Suprapubic skin (tissue), 4 donors: ENCODE results near the gene POMGNT2. TPM values are rescaled to one million over a fixed set of nuclear protein-coding genes. Genes with fewer than 3 reads are reported as not detected.

Experiments
- DNase-seq, 2 donors: peaks; one replicate each; pipeline ENCODE4 v3.0.0-alpha.2; 2019; ENCODE audit warnings: low spot score in 2 of 2
- H3K27ac ChIP-seq: fragments of 200-600 bp; sonication (generic); one replicate; pipeline ENCODE4 v1.5.1; 2019
- H3K27me3 ChIP-seq: fragments of 200-600 bp; sonication (generic); one replicate; pipeline ENCODE4 v1.5.1; 2019
- H3K36me3 ChIP-seq: fragments of 200-600 bp; sonication (generic); one replicate; pipeline ENCODE4 v1.5.1; 2019
- H3K4me1 ChIP-seq: fragments of 200-600 bp; sonication (generic); one replicate; pipeline ENCODE4 v1.5.1; 2019
- H3K4me3 ChIP-seq: fragments of 200-600 bp; sonication (generic); one replicate; pipeline ENCODE4 v1.5.1; 2019; ENCODE audit warnings: mild to moderate bottlenecking
- H3K9me3 ChIP-seq: fragments of 200-600 bp; sonication (generic); one replicate; pipeline ENCODE4 v1.5.1; 2019
- EP300 ChIP-seq: sonication (generic); formaldehyde crosslinking; IDR thresholded peaks from one replicate; pipeline ENCODE4 v1.6.1; 2017; ENCODE audit warnings: antibody characterized with exemption
- POLR2A ChIP-seq, 2 donors: fragments of 450-650 bp; IDR thresholded peaks; one replicate each; pipeline ENCODE4 v1.6.1; 2017; ENCODE audit warnings: antibody characterized with exemption in 2 of 2, mild to moderate bottlenecking in 2 of 2, moderate library complexity in 2 of 2
- POLR2AphosphoS5 ChIP-seq, 3 donors: sonication (generic); formaldehyde crosslinking; IDR thresholded peaks; one replicate each; pipeline ENCODE4 v1.6.1; 2017; ENCODE audit warnings: antibody characterized with exemption in 3 of 3
- WGBS: methylation state at CpG from one replicate; pipeline ENCODE4 v1.1.5; 2018; 5-methylcytosine and 5-hydroxymethylcytosine counted together
- total RNA-seq, 4 donors: library from RNA; depleted of rRNA; stranded (reverse); fragments of >200 nt; gene quantifications; one replicate each; pipeline ENCODE4 v1.1.0, GENCODE V29; 2016
- TF ChIP-seq, protein P1 (sequence below), 2 donors: fragments of 200-600 bp in 1 of 2; fragments of 450-650 bp in 1 of 2; sonication (generic) in 1 of 2; IDR thresholded peaks; one replicate each; pipeline ENCODE4 v1.5.1; 2016 to 2019; ENCODE audit warnings: antibody characterized with exemption in 2 of 2, mild to moderate bottlenecking in 1 of 2, moderate library complexity in 1 of 2

POMGNT2 gene
- total RNA-seq, 4 donors from 2014 or later, result 15.8 to 29.9 (median 24.1) TPM

- H3K4me1 ChIP-seq, result peaks cover 5% of the 10 kb centered on the region
- no peaks in the 10 kb centered on the region for H3K36me3 ChIP-seq
- DNase-seq, result peak in 1 of 2 donors; percentile 49
- H3K4me3 ChIP-seq, result no peak overlapping the region
- WGBS, result 78% methylated on average over 4 of the region's 4 CpGs
- no peaks in the 10 kb centered on the region for H3K27me3 ChIP-seq
- no peak overlapping the region for H3K27ac ChIP-seq
- no peaks in the 10 kb centered on the region for H3K9me3 ChIP-seq
- TF ChIP-seq POLR2AphosphoS5 (IDR thresholded peaks at IDR 0.05), result no peak
Observed at GRCh38 chr3:43034200-43034599, 71.7 kb downstream of the POMGNT2 start.

DNA sequence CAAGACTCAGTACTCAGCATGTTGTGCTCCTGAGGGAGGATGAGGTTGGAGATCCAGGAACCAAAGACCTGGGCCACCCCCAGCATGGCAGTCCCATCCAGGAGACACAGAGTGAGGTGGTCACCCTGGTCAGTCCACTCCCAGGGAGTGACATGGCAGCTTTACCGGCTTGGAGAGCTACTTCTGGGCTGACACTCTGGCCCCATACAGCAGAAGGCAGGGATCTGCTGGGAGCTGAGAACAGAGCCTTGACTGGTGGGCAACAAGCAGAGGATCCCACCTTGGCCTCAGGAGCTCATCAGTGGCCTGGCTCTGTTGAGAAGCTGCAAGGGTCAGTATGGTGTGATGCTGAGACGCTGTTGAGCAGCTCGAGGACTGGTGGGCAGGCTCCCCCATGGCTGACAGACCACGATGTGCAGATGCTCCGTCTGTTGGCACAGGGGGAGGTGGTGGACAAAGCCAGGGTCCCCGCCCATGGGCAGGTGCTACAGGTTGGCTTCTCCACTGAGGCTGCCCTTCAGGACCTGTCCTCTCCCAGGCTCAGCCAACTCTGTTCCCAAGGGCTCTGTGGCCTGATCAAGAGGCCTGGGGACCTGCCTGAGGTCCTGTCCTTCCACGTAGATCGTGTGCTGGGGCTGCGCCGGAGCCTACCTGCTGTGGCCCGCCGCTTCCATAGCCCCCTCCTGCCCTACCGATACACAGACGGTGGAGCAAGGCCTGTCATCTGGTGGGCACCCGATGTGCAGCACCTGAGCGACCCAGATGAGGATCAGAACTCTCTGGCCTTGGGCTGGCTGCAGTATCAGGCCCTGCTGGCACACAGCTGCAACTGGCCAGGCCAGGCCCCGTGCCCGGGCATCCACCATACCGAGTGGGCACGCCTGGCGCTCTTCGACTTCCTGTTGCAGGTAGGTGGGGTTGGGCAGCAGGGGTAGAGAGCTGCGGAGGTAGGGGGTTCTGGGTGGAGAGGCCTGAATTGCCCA lies 72.9 kb downstream of the POMGNT2 start:
- Histone ChIP-seq H3K4me1 (peaks cover 5% of the 10 kb centered on the region), H3K27ac (no peak overlapping the region), H3K27me3 (no peaks in the 10 kb centered on the region), H3K9me3 (no peaks in the 10 kb centered on the region), H3K36me3 (no peaks in the 10 kb centered on the region), H3K4me3 (no peak overlapping the region)
- TF ChIP-seq, protein P1, sequence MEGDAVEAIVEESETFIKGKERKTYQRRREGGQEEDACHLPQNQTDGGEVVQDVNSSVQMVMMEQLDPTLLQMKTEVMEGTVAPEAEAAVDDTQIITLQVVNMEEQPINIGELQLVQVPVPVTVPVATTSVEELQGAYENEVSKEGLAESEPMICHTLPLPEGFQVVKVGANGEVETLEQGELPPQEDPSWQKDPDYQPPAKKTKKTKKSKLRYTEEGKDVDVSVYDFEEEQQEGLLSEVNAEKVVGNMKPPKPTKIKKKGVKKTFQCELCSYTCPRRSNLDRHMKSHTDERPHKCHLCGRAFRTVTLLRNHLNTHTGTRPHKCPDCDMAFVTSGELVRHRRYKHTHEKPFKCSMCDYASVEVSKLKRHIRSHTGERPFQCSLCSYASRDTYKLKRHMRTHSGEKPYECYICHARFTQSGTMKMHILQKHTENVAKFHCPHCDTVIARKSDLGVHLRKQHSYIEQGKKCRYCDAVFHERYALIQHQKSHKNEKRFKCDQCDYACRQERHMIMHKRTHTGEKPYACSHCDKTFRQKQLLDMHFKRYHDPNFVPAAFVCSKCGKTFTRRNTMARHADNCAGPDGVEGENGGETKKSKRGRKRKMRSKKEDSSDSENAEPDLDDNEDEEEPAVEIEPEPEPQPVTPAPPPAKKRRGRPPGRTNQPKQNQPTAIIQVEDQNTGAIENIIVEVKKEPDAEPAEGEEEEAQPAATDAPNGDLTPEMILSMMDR (IDR thresholded peaks at IDR 0.05), result no peak
- TF ChIP-seq POLR2A (IDR thresholded peaks at IDR 0.05) (no peak), POLR2AphosphoS5 (IDR thresholded peaks at IDR 0.05) (no peak), EP300 (no peak)
- peak in 1 of 2 donors; percentile 72 for DNase-seq
- 100% methylated on average over 2 of the region's 23 CpGs for WGBS

GRCh38 chr3:43031889-43032545 lies 73.9 kb downstream of the POMGNT2 start:
- Histone ChIP-seq H3K36me3 (no peaks in the 10 kb centered on the region), H3K27ac (no peak overlapping the region), H3K4me3 (no peak overlapping the region), H3K9me3 (no peaks in the 10 kb centered on the region), H3K4me1 (peaks cover 5% of the 10 kb centered on the region), H3K27me3 (no peaks in the 10 kb centered on the region)
- TF ChIP-seq POLR2AphosphoS5 (IDR thresholded peaks at IDR 0.05) (no peak), EP300 (no peak), POLR2A (IDR thresholded peaks at IDR 0.05) (no peak)
- TF ChIP-seq, protein P1 (IDR thresholded peaks at IDR 0.05), result no peak
- DNase-seq, result peak in 1 of 2 donors; percentile 21
- WGBS, result 87% methylated on average over 12 of the region's 16 CpGs

DNA sequence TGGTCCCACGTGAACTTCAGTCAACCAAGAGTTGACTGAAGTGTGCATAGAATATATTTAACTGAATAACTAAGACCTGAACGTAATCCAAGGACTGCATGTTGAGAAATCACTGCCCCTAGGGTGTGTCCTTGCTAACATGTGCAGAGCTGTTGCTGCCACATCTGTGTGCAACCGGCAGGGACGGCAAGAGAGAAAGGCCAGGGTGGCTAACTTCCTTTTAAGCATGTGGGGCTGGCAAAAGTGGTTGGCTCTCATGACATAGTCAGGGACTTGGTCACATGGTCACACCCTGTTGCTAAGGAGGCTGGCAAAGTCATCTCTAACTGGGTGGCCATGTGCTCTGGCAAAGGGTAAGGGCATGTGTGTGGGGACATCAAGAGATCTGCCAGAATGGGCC lies 74.4 kb downstream of the POMGNT2 start:
- TF ChIP-seq EP300 (no peak), POLR2AphosphoS5 (IDR thresholded peaks at IDR 0.05) (peak in 1 of 3 donors; percentile 72), POLR2A (IDR thresholded peaks at IDR 0.05) (no peak)
- TF ChIP-seq, protein P1 (IDR thresholded peaks at IDR 0.05), result no peak
- Histone ChIP-seq H3K9me3 (no peaks in the 10 kb centered on the region), H3K27ac (no peak overlapping the region), H3K4me3 (no peak overlapping the region), H3K27me3 (no peaks in the 10 kb centered on the region), H3K4me1 (peaks cover 5% of the 10 kb centered on the region), H3K36me3 (no peaks in the 10 kb centered on the region)
- WGBS, result 21% methylated on average over 4 of the region's 4 CpGs
- DNase-seq, result peak; percentile 84 to 88

GRCh38 chr3:43030162-43030935 lies 75.5 kb downstream of the POMGNT2 start:
- WGBS, result 98% methylated on average over 14 of the region's 15 CpGs
- Histone ChIP-seq H3K27ac (no peak overlapping the region), H3K4me1 (peaks cover 5% of the 10 kb centered on the region), H3K36me3 (no peaks in the 10 kb centered on the region), H3K27me3 (no peaks in the 10 kb centered on the region), H3K9me3 (no peaks in the 10 kb centered on the region), H3K4me3 (no peak overlapping the region)
- no peak for TF ChIP-seq POLR2A (IDR thresholded peaks at IDR 0.05)
- TF ChIP-seq, protein P1 (IDR thresholded peaks at IDR 0.05), result no peak
- TF ChIP-seq POLR2AphosphoS5 (IDR thresholded peaks at IDR 0.05), result no peak
- no peak for TF ChIP-seq EP300
- peak in 1 of 2 donors; percentile 71 for DNase-seq
